MM.1S (cell line): ENCODE results near the gene LSM7.

Experiments
- EZH2 ChIP-seq: fragments of 300-600 bp; sonication (generic); optimal IDR thresholded peaks from 2 replicates; pipeline ENCODE3; 2017; ENCODE audit warnings: low read depth, mild to moderate bottlenecking, antibody characterized with exemption, low read length, mixed read lengths
- EZH2phosphoT487 ChIP-seq: fragments of 300-600 bp; sonication (generic); IDR thresholded peaks from 2 replicates; pipeline ENCODE4 v1.6.1; 2018; ENCODE audit warnings: antibody characterized with exemption, low read length
- TF ChIP-seq, protein P1 (sequence below): fragments of 300-600 bp; sonication (generic); IDR thresholded peaks from 2 replicates; pipeline ENCODE4 v1.5.1; 2016; ENCODE audit warnings: antibody characterized with exemption, low read length, mixed read lengths

DNA sequence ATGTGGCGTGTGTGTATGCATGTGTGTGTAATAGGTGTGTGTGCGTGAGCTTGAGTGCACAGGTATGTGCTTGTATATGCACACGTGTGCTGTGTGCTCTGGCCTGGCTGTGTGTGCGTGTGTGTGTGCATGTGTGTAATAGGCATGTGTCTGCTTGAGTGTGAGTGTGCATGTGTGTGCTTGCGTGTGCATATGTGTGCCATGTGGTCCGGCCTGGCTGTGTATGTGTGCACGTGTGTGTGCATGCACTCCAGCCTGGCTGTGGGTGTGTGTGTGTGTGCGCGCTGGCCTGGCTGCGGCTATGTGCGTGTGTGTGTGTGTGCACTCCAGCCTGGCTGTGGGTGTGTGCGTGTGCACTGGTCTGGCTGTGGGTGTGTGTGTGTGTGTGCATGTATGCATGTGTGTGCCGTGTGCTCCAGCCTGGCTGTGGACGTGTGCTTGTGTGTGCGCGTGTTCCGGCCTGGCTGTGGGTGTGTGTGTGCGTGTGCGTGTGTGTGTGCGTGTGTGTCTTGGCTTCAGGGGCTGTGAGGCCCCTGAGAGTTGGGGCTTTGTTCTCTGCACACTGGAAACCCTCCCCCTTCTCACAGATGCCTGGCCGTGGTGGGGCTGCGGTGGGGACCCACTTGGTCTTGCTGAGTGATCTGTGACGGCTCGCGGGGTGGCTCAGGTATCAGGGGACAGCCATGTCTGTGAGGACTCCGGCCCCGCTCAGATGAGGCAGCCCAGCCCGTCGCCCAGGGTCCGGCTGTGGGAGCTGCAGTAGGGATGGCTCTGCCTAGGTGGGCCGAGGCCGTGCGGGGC lies 8.3 kb upstream of the LSM7 start:
- TF ChIP-seq, protein P1, sequence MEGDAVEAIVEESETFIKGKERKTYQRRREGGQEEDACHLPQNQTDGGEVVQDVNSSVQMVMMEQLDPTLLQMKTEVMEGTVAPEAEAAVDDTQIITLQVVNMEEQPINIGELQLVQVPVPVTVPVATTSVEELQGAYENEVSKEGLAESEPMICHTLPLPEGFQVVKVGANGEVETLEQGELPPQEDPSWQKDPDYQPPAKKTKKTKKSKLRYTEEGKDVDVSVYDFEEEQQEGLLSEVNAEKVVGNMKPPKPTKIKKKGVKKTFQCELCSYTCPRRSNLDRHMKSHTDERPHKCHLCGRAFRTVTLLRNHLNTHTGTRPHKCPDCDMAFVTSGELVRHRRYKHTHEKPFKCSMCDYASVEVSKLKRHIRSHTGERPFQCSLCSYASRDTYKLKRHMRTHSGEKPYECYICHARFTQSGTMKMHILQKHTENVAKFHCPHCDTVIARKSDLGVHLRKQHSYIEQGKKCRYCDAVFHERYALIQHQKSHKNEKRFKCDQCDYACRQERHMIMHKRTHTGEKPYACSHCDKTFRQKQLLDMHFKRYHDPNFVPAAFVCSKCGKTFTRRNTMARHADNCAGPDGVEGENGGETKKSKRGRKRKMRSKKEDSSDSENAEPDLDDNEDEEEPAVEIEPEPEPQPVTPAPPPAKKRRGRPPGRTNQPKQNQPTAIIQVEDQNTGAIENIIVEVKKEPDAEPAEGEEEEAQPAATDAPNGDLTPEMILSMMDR, result no peak
- TF ChIP-seq EZH2 (no peak), EZH2phosphoT487 (no peak)
